Caco-2 (cell line): ENCODE measurements around the gene SNAP47. TPM values are rescaled to one million over a fixed set of nuclear protein-coding genes. Genes with fewer than 3 reads are reported as not detected.

ENCODE experiments used
- BruUV-seq: library from RNA; stranded (reverse); fragments of 400-500 nt; replicated peaks from 2 replicates; lab custom pipeline; 2021; lab: Mats Ljungman, UMichigan
- CTCF ChIA-PET: fragments of 300-600 bp; sonication (Branson Sonifier 250); formaldehyde crosslinking; loops from one replicate; lab custom pipeline; 2022; ENCODE audit warnings: antibody characterized with exemption; lab: Charles Lee
- POLR2A ChIA-PET: fragments of 300-600 bp; sonication (Branson Sonifier 250); formaldehyde crosslinking; loops from one replicate; lab custom pipeline; 2022; ENCODE audit warnings: antibody characterized with exemption; lab: Charles Lee
- DNase-seq, 2 experiments: peaks; one replicate each; pipeline versions ENCODE4 v3.0.0 to v3.0.0-alpha.2; 2020 to 2022
- H3K27me3 ChIP-seq: replicated peaks from 2 replicates; pipeline ENCODE4 v1.6.0; 2011; ENCODE audit warnings: low read length; ENCODE audit not compliant: control insufficient read depth, insufficient read depth
- H3K36me3 ChIP-seq: 2 replicates; pipeline ENCODE4 v1.5.1; 2011; ENCODE audit warnings: low read length; ENCODE audit not compliant: control insufficient read depth, insufficient read depth
- H3K4me1 ChIP-seq: fragments of 250-450 bp; sonication (Bioruptor Pico); 2 replicates; pipeline ENCODE4 v1.5.1; 2020; ENCODE audit warnings: mild to moderate bottlenecking
- H3K4me3 ChIP-seq: 2 replicates; pipeline ENCODE4 v1.5.1; 2011; ENCODE audit warnings: low read depth, mild to moderate bottlenecking, control low read depth, low read length
- H3K9me3 ChIP-seq: fragments of 250-450 bp; sonication (Bioruptor Pico); 2 replicates; pipeline ENCODE4 v1.5.1; 2020; ENCODE audit warnings: mild to moderate bottlenecking, moderate library complexity
- H3K27ac Mint-ChIP-seq: one replicate; pipeline ENCODE4 v1.8.0; 2022; ENCODE audit warnings: mixed read lengths; ENCODE audit not compliant: unreplicated experiment
- H3K27me3 Mint-ChIP-seq: one replicate; pipeline ENCODE4 v1.8.0; 2022; ENCODE audit warnings: mixed read lengths; ENCODE audit not compliant: insufficient read depth, unreplicated experiment
- H3K36me3 Mint-ChIP-seq: one replicate; pipeline ENCODE4 v1.8.0; 2022; ENCODE audit warnings: mild to moderate bottlenecking, mixed read lengths; ENCODE audit not compliant: insufficient read depth, unreplicated experiment
- H3K4me1 Mint-ChIP-seq: one replicate; pipeline ENCODE4 v1.8.0; 2022; ENCODE audit warnings: low read depth, mixed read lengths; ENCODE audit not compliant: unreplicated experiment
- H3K4me3 Mint-ChIP-seq: one replicate; pipeline ENCODE4 v1.8.0; 2022; ENCODE audit warnings: mild to moderate bottlenecking, moderate library complexity, mixed read lengths; ENCODE audit not compliant: unreplicated experiment
- H3K9me3 Mint-ChIP-seq: one replicate; pipeline ENCODE4 v1.8.0; 2022; ENCODE audit warnings: mixed read lengths; ENCODE audit not compliant: unreplicated experiment
- CTCF ChIP-seq, 2 experiments: fragments of 200-600 bp in 1 of 2; IDR thresholded peaks; 1 replicate in 1 of 2; 2 replicates in 1 of 2; pipeline versions ENCODE4 v1.5.1 to v1.8.0; 2011 to 2022; ENCODE audit warnings: antibody characterized with exemption in 1 of 2, control low read depth in 1 of 2, inconsistent platforms in 1 of 2, low read depth in 1 of 2, low read length in 1 of 2, mild to moderate bottlenecking in 1 of 2, moderate library complexity in 1 of 2; ENCODE audit not compliant: insufficient read depth in 1 of 2, severe bottlenecking in 1 of 2, unreplicated experiment in 1 of 2
- intact Hi-C: fragments of 100-400 bp; cut with micrococcal nuclease; formaldehyde crosslinking; loops from one replicate; pipeline ENCODE4 v1.10.0; 2022; ENCODE audit not compliant: unreplicated experiment
- total RNA-seq: library from RNA; stranded (reverse); gene quantifications from 2 replicates; pipeline ENCODE4 v1.2.3, GENCODE V29; 2022

Gene SNAP47
- total RNA-seq, 1 experiment from 2014 or later, result 29.1 TPM

DNA sequence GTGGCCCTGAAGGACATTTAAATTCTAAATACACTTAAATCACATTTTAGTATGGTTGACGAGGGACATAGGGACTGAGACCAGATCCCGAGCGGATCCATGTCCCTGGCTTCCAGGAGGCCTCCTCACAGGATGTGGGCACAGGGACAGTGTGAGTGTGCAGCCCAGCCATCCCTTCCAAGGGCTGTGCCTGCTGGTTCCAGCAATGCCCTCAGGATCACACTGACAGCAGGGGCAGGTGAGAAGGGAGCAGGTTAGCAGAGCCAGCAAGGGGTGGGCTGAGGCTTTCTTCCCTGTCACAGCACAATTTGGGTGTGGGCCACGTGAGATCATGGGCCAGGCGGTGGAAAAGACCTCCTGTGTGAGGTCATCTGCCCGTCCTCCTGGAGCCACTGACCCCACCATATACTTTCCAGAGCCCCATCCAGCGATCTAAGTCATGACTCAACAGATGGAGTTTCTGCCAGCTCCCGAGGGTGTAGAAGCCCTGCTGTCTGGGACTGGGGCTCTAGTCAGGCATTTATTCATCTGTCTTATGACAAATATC, 43.2 kb downstream of the SNAP47 start:
- Histone ChIP-seq H3K36me3 (no peaks in the 10 kb centered on the region), H3K27me3 (no peaks in the 10 kb centered on the region), H3K4me1 (no peaks in the 10 kb centered on the region), H3K9me3 (no peaks in the 10 kb centered on the region), H3K4me3 (no peak overlapping the region)
- Mint-ChIP-seq H3K4me3 (no peak overlapping the region), H3K27ac (no peak overlapping the region), H3K36me3 (peaks cover 5% of the 10 kb centered on the region), H3K9me3 (no peaks in the 10 kb centered on the region), H3K4me1 (no peaks in the 10 kb centered on the region), H3K27me3 (no peaks in the 10 kb centered on the region)
- POLR2A ChIA-PET, result no interaction called here
- intact Hi-C loops, result no loop called here
- TF ChIP-seq CTCF (IDR thresholded peaks at IDR 0.05; ENCODE audit: insufficient read depth in 1 of 2, low read depth in 1 of 2, low read length in 1 of 2, severe bottlenecking in 1 of 2, unreplicated experiment in 1 of 2), result no peak
- DNase-seq, result peak in 1 of 2 experiments; percentile 20
- BruUV-seq, result no TSS peak
- CTCF ChIA-PET, result no interaction called here

DNA sequence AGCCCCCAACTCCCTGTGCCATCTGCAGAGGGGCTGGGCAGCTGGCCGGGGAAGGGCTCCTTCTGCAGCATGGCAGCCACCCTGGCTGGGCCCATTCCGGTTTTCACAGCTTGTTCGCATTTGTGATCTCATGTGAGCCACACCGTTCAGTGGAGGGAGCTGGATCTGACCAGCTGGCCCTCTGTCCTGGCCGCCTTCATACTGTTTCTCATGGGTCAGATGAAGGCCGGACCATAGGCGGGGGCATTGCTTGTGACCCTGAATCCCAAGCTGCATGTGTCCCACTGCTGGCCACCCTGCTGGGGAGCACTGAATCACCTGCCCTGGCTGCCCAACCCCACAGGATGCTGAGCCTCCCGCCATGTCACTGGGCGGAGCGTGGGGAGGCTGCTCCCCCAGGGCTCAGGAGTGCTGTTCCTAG, 43.8 kb downstream of the SNAP47 start:
- Histone ChIP-seq H3K4me3 (no peak overlapping the region), H3K36me3 (no peaks in the 10 kb centered on the region), H3K27me3 (no peaks in the 10 kb centered on the region), H3K9me3 (no peaks in the 10 kb centered on the region), H3K4me1 (no peaks in the 10 kb centered on the region)
- H3K27ac Mint-ChIP-seq, result no peak overlapping the region
- DNase-seq, result peak in 1 of 2 experiments; percentile 20
- POLR2A ChIA-PET, result no interaction called here
- H3K36me3 Mint-ChIP-seq, result peaks cover 5% of the 10 kb centered on the region
- no peak overlapping the region for H3K4me3 Mint-ChIP-seq
- CTCF ChIA-PET, result no interaction called here
- H3K4me1 Mint-ChIP-seq, result no peaks in the 10 kb centered on the region
- no peaks in the 10 kb centered on the region for H3K27me3 Mint-ChIP-seq
- no TSS peak for BruUV-seq
- no peaks in the 10 kb centered on the region for H3K9me3 Mint-ChIP-seq
- TF ChIP-seq CTCF (IDR thresholded peaks at IDR 0.05; ENCODE audit: insufficient read depth in 1 of 2, low read depth in 1 of 2, low read length in 1 of 2, severe bottlenecking in 1 of 2, unreplicated experiment in 1 of 2), result no peak
- intact Hi-C loops, result no loop called here

DNA sequence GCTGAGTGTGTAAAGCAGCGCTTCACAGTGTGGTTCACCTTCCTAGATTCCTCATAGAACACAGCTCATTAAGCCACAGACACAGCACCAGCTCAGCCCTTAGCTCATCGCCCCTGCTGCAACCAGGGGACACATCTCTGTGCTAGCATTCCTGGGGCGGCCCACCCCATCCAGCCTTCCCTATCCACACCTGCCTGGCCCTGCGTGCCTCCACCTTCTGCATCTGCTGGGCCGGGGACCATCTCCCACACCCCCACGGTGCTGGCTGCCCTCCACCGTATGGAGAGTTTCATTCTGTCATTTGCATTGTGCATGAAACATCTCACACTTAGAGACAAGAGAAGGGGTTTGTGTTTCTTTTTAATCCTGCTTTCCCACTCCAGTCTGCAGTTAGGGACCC, 44.5 kb downstream of the SNAP47 start:
- peak in 1 of 2 experiments; percentile 11 for DNase-seq
- POLR2A ChIA-PET, result no interaction called here

More for the DNA sequence above, 44.5 kb downstream of the SNAP47 start:
- Histone ChIP-seq H3K9me3 (no peaks in the 10 kb centered on the region), H3K4me3 (no peak overlapping the region), H3K36me3 (no peaks in the 10 kb centered on the region), H3K27me3 (no peaks in the 10 kb centered on the region), H3K4me1 (no peaks in the 10 kb centered on the region)
- intact Hi-C loops, result no loop called here
- no peak for TF ChIP-seq CTCF (IDR thresholded peaks at IDR 0.05; ENCODE audit: insufficient read depth in 1 of 2, low read depth in 1 of 2, low read length in 1 of 2, severe bottlenecking in 1 of 2, unreplicated experiment in 1 of 2)
- no peaks in the 10 kb centered on the region for H3K4me1 Mint-ChIP-seq
- peaks cover 5% of the 10 kb centered on the region for H3K36me3 Mint-ChIP-seq
- no peak overlapping the region for H3K27ac Mint-ChIP-seq
- no peaks in the 10 kb centered on the region for H3K9me3 Mint-ChIP-seq
- BruUV-seq, result no TSS peak
- no peaks in the 10 kb centered on the region for H3K27me3 Mint-ChIP-seq
- H3K4me3 Mint-ChIP-seq, result no peak overlapping the region
- CTCF ChIA-PET, result no interaction called here
